GF-D8 (cell line): ENCODE results near the gene INPP5E.

Experiments
- DNase-seq: peaks from one replicate; lab custom pipeline; 2025; lab: John Stamatoyannopoulos, UW

Gene INPP5E

DNA sequence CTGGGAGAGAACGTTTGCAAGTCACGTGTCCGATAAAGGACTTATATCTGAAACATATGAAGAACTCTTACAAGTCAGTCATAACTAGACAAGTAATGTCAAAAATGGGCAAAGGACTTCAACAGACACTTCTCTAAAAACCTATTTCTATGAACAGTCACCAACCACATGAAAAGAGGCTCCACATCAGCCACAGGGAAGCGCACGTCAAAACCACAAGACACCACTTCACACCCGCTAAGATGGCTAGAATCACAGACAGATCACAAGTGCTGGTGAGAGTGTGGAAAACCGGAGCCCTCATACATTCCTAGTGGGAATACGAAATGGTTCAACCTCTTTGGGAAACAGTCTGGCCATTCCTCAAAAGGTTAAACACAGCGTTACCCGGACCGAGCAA lies 54.6 kb downstream of the INPP5E start:
- no peak for DNase-seq

DNA sequence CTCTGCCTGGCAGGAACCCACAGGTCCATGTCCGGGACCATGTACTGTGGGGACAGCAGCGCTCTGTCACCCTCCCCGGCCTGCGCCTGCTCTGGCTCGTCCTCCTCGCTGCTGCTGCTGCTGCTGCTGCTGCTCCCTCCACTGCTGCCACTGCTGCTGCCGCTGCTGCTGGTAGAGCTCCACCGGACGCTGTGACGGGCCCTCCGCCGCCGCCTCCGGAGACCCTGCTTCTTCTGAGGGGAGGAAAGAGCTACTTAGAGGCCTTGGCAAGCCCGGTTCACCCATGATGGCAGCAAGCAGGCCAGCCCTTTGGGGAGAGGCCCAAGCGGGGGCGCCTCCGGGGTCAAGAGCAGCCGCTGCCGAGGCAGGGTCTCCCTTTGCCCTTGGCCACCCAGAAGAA lies 56.2 kb downstream of the INPP5E start:
- no peak for DNase-seq

DNA sequence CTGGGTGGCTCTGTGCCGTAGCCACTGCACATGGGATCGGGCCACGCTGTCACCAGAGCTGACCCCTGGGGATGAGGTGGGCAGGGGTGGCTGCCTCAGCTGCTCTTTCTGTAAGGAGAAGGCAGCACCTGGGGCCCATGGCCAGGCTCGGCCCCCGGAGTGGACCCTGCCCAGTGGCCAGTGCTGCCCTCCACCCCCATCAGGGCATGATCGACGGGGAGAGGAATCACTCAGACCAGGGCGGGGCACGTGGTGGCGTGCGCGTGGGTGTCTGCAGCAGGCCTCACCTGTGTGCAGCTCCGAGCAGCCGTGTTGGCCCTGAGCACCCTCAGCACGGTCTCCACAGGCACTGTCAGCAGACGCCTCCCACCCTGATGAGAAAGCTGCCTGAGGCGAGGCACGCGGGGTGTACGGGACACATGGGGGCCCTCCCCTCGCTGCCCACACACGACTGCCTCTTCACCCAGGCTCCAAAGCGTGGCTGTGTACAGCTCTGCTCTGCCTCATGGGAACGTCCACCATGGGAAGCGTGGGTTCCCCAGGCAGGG lies 57.6 kb downstream of the INPP5E start:
- DNase-seq: no peak

DNA sequence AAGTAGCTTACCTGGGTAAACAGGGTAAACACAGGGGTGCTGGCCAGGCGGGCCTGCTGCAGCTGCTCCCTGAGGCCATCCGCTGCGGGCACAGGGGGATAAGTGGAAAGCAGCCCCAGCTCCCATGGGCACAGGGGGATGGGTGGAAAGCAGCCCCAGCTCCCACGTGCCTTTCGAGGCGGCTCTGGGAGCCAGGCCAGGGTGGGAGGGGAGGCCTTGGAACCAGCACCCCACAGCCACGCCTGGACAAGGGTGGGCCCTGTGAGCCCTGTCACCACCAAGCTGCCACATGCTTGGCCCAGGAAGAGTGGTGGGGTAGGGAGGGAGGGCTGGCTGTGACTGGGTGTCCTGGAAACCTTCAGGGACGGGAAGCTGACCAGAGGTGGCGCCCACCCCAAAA lies 58.3 kb downstream of the INPP5E start:
- DNase-seq: no peak

DNA sequence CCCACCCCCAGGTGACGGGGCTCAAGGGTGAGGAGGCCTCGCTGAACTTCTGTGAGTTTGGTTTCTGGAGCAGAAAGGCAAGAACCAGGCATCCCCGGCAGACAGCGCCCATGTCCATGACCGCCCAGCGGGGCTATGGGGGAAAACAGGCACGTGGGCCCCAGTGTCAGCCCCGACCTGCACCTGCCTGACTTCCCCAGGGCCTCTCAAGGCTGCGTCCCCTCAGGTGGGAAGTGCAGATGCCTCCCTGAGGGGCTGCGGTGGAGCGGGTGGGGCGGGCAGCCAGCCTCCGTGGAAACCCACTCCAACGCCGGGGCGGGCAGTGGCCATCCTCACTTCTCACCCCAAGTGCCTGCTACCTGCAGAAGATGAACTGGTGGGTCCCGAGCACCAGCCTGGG lies 59.3 kb downstream of the INPP5E start:
- DNase-seq: no peak

DNA sequence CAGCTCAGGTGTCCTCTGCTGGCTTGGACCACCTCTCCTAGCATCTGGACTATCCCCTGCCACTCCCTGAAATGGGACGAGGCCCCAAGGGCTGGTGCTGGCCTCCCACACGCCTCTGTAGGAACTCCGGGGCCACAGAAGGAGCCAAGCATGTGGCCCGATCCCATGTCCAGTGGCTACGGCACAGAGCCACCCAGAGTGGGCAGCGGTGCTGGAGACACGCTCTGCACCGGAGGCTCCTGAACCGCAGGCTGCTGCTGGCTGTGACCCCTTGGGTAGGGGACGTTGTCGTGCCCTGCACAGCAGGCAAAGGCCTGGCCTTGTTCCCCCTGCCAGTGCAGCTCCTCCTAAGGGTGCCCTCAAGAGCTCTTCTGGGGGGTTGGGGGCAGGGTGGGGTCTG lies 59.8 kb downstream of the INPP5E start:
- no peak for DNase-seq

DNA sequence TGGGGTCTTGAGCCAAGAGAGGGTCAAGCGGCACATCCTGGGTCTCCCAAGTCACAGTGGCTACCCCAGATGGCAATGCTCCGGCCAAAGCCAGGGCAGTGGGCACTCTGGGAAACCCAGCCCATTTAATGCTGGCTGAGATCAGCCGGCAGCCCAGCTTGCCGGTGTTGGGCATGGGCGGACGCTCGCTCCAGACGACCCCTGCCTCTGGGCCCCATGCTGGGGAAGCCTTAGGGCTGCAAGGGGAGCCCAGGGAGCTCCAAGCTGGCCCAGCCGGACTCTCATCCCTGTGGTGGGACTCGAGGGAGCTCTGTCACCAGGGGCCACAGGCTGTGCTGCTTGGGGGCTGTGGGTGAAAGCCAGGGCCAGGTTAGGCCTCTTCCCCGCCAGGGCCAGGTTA lies 60.2 kb downstream of the INPP5E start:
- DNase-seq: no peak

DNA sequence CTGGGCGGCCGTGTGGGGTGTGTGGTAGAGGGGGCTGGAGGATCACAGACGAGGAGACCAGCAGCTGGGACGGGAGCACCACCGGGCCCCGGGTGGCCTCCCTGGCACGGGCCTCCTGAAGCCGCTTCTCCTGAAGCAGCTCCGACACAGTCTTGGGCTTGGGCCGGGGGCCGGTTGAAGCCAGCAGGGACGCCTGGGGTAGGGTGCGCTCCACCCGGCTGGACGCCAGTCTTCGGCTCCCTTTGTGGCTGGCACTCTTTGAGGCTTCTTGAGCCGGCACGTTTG lies 60.7 kb downstream of the INPP5E start:
- DNase-seq: no peak
